Adrenal gland (tissue), 12 donors: Measurements from ENCODE around the gene CDKN2A. TPM values are rescaled to one million over a fixed set of nuclear protein-coding genes. Genes with fewer than 3 reads are reported as not detected.

Experiments used
- DNase-seq, 7 donors: peaks; one replicate each; pipeline ENCODE4 v3.0.0-alpha.2; 2019 to 2020
- H3K27ac ChIP-seq, 5 donors: fragments of 200-600 bp; sonication (generic) in 4 of 5; 1 replicate in 3 of 5; 2 replicates in 2 of 5; pipeline versions ENCODE4 v1.5.1 to v1.8.0; 2016 to 2020; ENCODE audit warnings: mild to moderate bottlenecking in 1 of 5
- H3K27me3 ChIP-seq: fragments of 200-600 bp; 2 replicates; pipeline ENCODE4 v1.8.0; 2021
- H3K36me3 ChIP-seq, 2 donors: fragments of 200-600 bp; replicated peaks in 1 of 2; 1 replicate in 1 of 2; 2 replicates in 1 of 2; pipeline versions ENCODE4 v1.5.1 to v1.8.0; 2018 to 2022
- H3K4me1 ChIP-seq, 2 donors: fragments of 200-600 bp; replicated peaks in 1 of 2; 1 replicate in 1 of 2; 2 replicates in 1 of 2; pipeline versions ENCODE4 v1.5.1 to v1.8.0; 2018 to 2021
- H3K4me3 ChIP-seq, 4 donors: fragments of 200-600 bp; sonication (generic) in 3 of 4; one replicate each; pipeline ENCODE4 v1.5.1; 2016 to 2018
- H3K9me3 ChIP-seq, 3 donors: fragments of 200-600 bp; sonication (generic) in 1 of 3; replicated peaks in 1 of 3; 1 replicate in 2 of 3; 2 replicates in 1 of 3; pipeline versions ENCODE4 v1.5.1 to v1.8.0; 2016 to 2021
- POLR2A ChIP-seq, 2 donors: fragments of 450-650 bp; IDR thresholded peaks; one replicate each; pipeline ENCODE4 v1.6.1; 2017; ENCODE audit warnings: antibody characterized with exemption in 2 of 2, mild to moderate bottlenecking in 2 of 2, moderate library complexity in 1 of 2
- WGBS, 4 donors: extraction: QIAGEN DNeasy Blood & Tissue Kit in 2 of 4; methylation state at CpG; one replicate each; pipeline versions ENCODE4 v1.1.5 to v1.1.7; 2013 to 2017; 5-methylcytosine and 5-hydroxymethylcytosine counted together
- intact Hi-C, 2 donors: fragments of 100-400 bp; cut with DNase I; formaldehyde crosslinking; loops; one replicate each; pipeline versions ENCODE4 v1.14.1 to v1.15.0; 2022 to 2023
- polyA plus RNA-seq, 3 donors: library from polyadenylated mRNA; stranded (reverse); fragments of 200-250 nt in 2 of 3; fragments of 350-450 nt in 1 of 3; fragmentation: Illumina TruSeq in 1 of 3; extraction: RNeasy Lipid Tissue Mini Kit (QIAGEN cat#74804) in 1 of 3; gene quantifications; one replicate each; pipeline ENCODE4 v1.2.3, GENCODE V29; 2013 to 2014
- total RNA-seq, 9 donors: library from RNA; depleted of rRNA in 4 of 9; stranded (reverse); fragments of >200 nt in 4 of 9; fragments of 120-200 nt in 1 of 9; fragmentation: NEBNext Ultra II Directional in 1 of 9; extraction: Animal tissue kit (Norgen Biotek cat#: 25700) in 1 of 9; gene quantifications; one replicate each; pipeline versions ENCODE4 v1.1.0 to v1.2.4, GENCODE V29; 2013 to 2023
- TF ChIP-seq, protein P1 (sequence below), 6 experiments: fragments of 450-650 bp in 4 of 6; fragments of 200-600 bp in 2 of 6; sonication (generic) in 1 of 6; IDR thresholded peaks; 1 replicate in 5 of 6; 2 replicates in 1 of 6; pipeline versions ENCODE4 v1.5.1 to v1.8.0; 2016 to 2021; ENCODE audit warnings: antibody characterized with exemption in 6 of 6, mild to moderate bottlenecking in 2 of 6, moderate library complexity in 1 of 6
- donor health status: healthy with polysubstance abuse.
- donor health status: Bipolar disorder and iron deficiency.
- donor health status: DM: yes; HTN: yes; CAD: no.
- donor health status: DM: no; HTN: no; CAD: no.
- donor health status: DM: no; HTN: no; CAD: no.
- donor health status: DM: yes; HTN: yes; CAD: no.

The CDKN2A gene
- total and polyA plus RNA-seq, 12 donors, result 0.39 to 34.5 (median 13.7) TPM

DNA sequence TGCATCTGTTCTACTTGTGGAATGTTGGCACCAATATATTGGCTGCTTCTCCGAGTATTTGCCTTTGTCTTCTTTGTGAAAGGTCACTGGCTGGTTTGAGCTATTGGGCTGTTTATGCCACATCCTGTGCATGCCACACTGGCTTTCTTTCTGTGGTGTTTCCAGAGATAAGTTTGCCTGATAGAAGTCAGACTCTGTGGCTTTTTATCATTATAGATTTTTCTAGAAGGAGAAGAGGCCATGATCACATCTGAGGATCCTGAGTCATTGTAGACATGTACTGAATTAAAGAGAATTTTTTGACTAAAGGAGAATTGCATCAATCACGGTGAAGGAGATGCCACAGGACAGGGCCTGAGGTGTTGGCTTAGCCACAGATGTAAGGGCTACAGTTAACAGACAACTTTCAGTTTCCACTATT, 41.4 kb upstream of the CDKN2A start:
- Histone ChIP-seq H3K4me3 (no peak overlapping the region), H3K27me3 (no peaks in the 10 kb centered on the region), H3K27ac (no peak overlapping the region), H3K36me3 (no peaks in the 10 kb centered on the region), H3K9me3 (no peaks in the 10 kb centered on the region), H3K4me1 (peaks cover 0 to 15% of the 10 kb centered on the region in 2 donors)
- DNase-seq, result no peak
- TF ChIP-seq, protein P1, sequence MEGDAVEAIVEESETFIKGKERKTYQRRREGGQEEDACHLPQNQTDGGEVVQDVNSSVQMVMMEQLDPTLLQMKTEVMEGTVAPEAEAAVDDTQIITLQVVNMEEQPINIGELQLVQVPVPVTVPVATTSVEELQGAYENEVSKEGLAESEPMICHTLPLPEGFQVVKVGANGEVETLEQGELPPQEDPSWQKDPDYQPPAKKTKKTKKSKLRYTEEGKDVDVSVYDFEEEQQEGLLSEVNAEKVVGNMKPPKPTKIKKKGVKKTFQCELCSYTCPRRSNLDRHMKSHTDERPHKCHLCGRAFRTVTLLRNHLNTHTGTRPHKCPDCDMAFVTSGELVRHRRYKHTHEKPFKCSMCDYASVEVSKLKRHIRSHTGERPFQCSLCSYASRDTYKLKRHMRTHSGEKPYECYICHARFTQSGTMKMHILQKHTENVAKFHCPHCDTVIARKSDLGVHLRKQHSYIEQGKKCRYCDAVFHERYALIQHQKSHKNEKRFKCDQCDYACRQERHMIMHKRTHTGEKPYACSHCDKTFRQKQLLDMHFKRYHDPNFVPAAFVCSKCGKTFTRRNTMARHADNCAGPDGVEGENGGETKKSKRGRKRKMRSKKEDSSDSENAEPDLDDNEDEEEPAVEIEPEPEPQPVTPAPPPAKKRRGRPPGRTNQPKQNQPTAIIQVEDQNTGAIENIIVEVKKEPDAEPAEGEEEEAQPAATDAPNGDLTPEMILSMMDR (IDR thresholded peaks at IDR 0.05), result no peak
- TF ChIP-seq POLR2A (IDR thresholded peaks at IDR 0.05), result no peak
- intact Hi-C loops, result loop anchor here in 1 of 2 donors (10.0 kb wide), 2 partner anchors 79 to 221 kb away; no protein-coding TSS in a partner anchor
- 77 to 90% (median 87%) methylated on average over 2 of the region's 2 CpGs for WGBS, 4 donors

DNA sequence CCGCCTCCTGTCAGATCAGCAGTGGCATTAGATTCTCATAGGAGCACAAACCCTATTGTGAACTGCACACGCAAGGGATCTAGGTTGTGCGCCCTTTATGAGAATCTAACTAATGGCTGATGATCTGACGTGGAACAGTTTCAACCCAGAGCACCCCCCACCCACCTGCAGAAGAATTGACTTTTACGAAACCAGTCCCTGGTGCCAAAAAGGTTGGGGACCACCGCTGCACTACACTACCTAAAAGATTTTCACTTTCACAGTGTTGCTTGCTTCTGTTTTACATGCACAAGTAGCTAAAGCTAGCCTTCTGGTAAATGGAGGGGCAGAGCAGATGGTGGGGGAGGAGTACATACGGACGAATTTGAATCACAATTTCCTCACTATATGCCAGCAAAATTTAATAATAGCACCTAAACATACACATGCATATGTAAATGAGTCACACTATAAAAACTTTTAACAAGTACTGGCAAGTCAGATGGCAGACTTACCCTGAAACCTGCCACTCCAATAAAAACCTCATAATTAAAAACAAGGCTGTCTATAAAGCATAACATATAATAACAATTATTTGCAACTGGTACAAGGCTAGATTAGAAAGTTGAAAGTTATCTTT, 38.9 kb upstream of the CDKN2A start:
- DNase-seq, result no peak
- Histone ChIP-seq H3K4me1 (peaks cover 0 to 6% of the 10 kb centered on the region in 2 donors), H3K36me3 (no peaks in the 10 kb centered on the region), H3K27ac (no peak overlapping the region), H3K4me3 (no peak overlapping the region), H3K27me3 (no peaks in the 10 kb centered on the region), H3K9me3 (no peaks in the 10 kb centered on the region)
- no peak for TF ChIP-seq POLR2A (IDR thresholded peaks at IDR 0.05)
- 79 to 92% (median 88%) methylated on average over 8 of the region's 8 CpGs for WGBS, 4 donors
- intact Hi-C loops, result loop anchor here in 1 of 2 donors (10.0 kb wide), 2 partner anchors 82 to 218 kb away; no protein-coding TSS in a partner anchor

DNA sequence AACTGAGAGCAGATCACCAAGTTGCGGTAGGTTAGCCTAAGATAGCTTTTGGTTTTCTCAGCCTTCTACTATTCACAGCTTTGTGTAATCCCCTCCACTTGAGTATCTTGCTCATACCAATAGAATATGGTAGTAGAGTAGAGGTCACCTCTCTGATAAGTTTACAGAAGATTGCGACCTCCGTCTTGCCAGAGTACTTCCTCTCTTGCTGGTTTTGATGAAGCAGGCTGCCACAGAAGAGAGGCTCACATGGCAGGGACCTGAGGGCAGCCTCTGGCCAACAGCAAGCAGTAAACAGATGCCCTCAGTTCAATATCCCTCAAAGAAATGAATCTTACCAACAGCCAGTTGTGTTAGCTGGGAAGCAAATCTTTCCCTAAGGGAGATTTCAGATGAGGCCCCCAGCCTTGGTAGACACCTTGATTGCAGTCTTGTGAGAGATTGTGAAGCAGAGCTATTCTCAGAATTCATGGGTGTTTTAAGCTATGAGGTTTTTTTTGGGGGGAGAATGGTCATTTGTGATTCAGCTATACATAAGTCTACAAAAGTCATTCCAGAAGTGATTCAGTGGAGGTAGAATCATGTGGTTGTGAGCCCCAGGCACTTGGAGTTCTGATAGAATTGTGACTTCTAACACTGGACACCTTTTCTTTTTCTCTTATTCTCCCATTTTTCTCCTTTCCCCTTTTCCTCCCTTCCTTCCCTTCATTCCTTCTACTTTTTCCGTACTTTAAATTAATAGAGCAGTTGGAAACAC, 37.6 kb upstream of the CDKN2A start:
- intact Hi-C loops, result loop anchor here in 1 of 2 donors (10.0 kb wide), 2 partner anchors 83 to 217 kb away; no protein-coding TSS in a partner anchor
- DNase-seq, result no peak
- H3K4me3 ChIP-seq, result no peak overlapping the region
- TF ChIP-seq, protein P1 (IDR thresholded peaks at IDR 0.05), result no peak
- no peak for TF ChIP-seq POLR2A (IDR thresholded peaks at IDR 0.05)
- H3K9me3 ChIP-seq, result no peaks in the 10 kb centered on the region
- no peaks in the 10 kb centered on the region for H3K27me3 ChIP-seq
- H3K36me3 ChIP-seq, result no peaks in the 10 kb centered on the region
- no peak overlapping the region for H3K27ac ChIP-seq
- 82 to 92% (median 86%) methylated on average over 4 of the region's 4 CpGs for WGBS, 4 donors
- no peaks in the 10 kb centered on the region for H3K4me1 ChIP-seq

DNA sequence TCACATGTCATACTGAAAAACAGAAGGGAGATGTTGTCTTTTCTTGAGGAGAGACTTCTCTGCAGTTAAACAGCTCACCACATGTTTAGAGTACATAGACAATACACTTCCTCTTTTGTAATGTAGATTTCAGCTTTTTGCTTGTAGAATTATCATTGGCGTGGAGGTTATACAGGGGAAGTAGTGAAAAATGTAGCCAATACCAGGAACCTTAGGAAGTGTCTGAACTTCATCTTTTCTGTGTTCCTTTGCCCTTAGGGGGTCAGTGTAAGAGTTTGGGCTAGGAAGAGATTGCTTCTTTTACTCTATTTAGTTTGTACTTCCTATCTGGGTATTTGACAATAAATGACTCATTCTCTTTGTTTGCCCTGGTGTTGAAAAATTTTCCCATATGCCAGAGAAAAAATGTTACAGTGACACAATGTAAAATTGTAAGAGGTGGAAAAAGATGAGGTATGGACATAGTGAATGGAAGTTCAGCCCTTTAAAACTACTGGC, 36.0 kb upstream of the CDKN2A start:
- intact Hi-C loops, result loop anchor here in 1 of 2 donors (10.0 kb wide), 2 partner anchors 85 to 215 kb away; no protein-coding TSS in a partner anchor
- TF ChIP-seq, protein P1 (IDR thresholded peaks at IDR 0.05), result no peak
- no peak for TF ChIP-seq POLR2A (IDR thresholded peaks at IDR 0.05)
- H3K27ac ChIP-seq, result no peak overlapping the region
- no peak overlapping the region for H3K4me3 ChIP-seq
- no peaks in the 10 kb centered on the region for H3K36me3 ChIP-seq
- no peaks in the 10 kb centered on the region for H3K9me3 ChIP-seq
- no peaks in the 10 kb centered on the region for H3K4me1 ChIP-seq
- DNase-seq, result no peak
- WGBS, 4 donors, result 55 to 57% (median 56%) methylated on average over 1 of the region's 1 CpG
- H3K27me3 ChIP-seq, result no peaks in the 10 kb centered on the region
